Liver (tissue), 9 donors: Measurements from ENCODE around the gene ELAVL3. TPM values are rescaled to one million over a fixed set of nuclear protein-coding genes. Genes with fewer than 3 reads are reported as not detected.

ENCODE experiments used
- DNase-seq: peaks from one replicate; pipeline ENCODE4 v3.0.0-alpha.2; 2017; ENCODE audit warnings: low spot score
- H3K27ac ChIP-seq, 2 donors: one replicate each; pipeline ENCODE4 v1.7.0; 2013; ENCODE audit warnings: inconsistent platforms in 2 of 2, low read length in 2 of 2, control low read depth in 1 of 2, low read depth in 1 of 2, mild to moderate bottlenecking in 1 of 2
- H3K27me3 ChIP-seq, 4 donors: one replicate each; pipeline versions ENCODE4 v1.6.1 to v1.7.0; 2013; ENCODE audit warnings: low read length in 3 of 4, inconsistent platforms in 1 of 4, mild to moderate bottlenecking in 1 of 4, moderate library complexity in 1 of 4; ENCODE audit not compliant: control insufficient read depth in 4 of 4, insufficient read depth in 4 of 4
- H3K36me3 ChIP-seq, 4 donors: one replicate each; pipeline versions ENCODE4 v1.6.1 to v1.7.0; 2013; ENCODE audit warnings: low read length in 3 of 4, mild to moderate bottlenecking in 3 of 4, low read depth in 1 of 4, moderate library complexity in 1 of 4; ENCODE audit not compliant: control insufficient read depth in 4 of 4, insufficient read depth in 3 of 4
- H3K4me1 ChIP-seq, 4 donors: one replicate each; pipeline versions ENCODE4 v1.6.1 to v1.7.0; 2013; ENCODE audit warnings: low read length in 3 of 4, mild to moderate bottlenecking in 3 of 4, moderate library complexity in 1 of 4; ENCODE audit not compliant: control insufficient read depth in 4 of 4, insufficient read depth in 4 of 4
- H3K4me3 ChIP-seq, 3 donors: one replicate each; pipeline versions ENCODE4 v1.6.1 to v1.7.0; 2013; ENCODE audit warnings: low read length in 3 of 3, control low read depth in 1 of 3, low read depth in 1 of 3, mild to moderate bottlenecking in 1 of 3
- H3K9ac ChIP-seq, 2 donors: one replicate each; pipeline ENCODE4 v1.7.0; 2013; ENCODE audit warnings: low read length in 2 of 2, mild to moderate bottlenecking in 2 of 2, moderate library complexity in 2 of 2, control low read depth in 1 of 2, low read depth in 1 of 2
- H3K9me3 ChIP-seq, 4 donors: one replicate each; pipeline versions ENCODE4 v1.6.1 to v1.7.0; 2013; ENCODE audit warnings: low read length in 3 of 4; ENCODE audit not compliant: control insufficient read depth in 4 of 4
- EGR1 ChIP-seq, 2 donors: IDR thresholded peaks; 2 replicates each; pipeline ENCODE4 v1.6.1; 2016 to 2018; ENCODE audit warnings: antibody characterized with exemption in 2 of 2, low read depth in 2 of 2
- FOXA1 ChIP-seq: IDR thresholded peaks from 2 replicates; pipeline ENCODE4 v1.6.1; 2016; ENCODE audit warnings: antibody characterized with exemption
- FOXA2 ChIP-seq: IDR thresholded peaks from 2 replicates; pipeline ENCODE4 v1.6.1; 2016; ENCODE audit warnings: antibody characterized with exemption
- GABPA ChIP-seq, 2 donors: IDR thresholded peaks in 1 of 2; conservative IDR thresholded peaks in 1 of 2; 2 replicates each; pipeline ENCODE4 v1.6.1; 2016; ENCODE audit warnings: antibody characterized with exemption in 2 of 2, mild to moderate bottlenecking in 1 of 2, moderate library complexity in 1 of 2
- HNF4A ChIP-seq, 2 donors: conservative IDR thresholded peaks; 2 replicates each; pipeline ENCODE4 v1.6.1; 2016; ENCODE audit warnings: antibody characterized with exemption in 2 of 2, mild to moderate bottlenecking in 2 of 2
- HNF4G ChIP-seq: IDR thresholded peaks from 2 replicates; pipeline ENCODE4 v1.6.1; 2016; ENCODE audit warnings: antibody characterized with exemption
- JUND ChIP-seq, 2 donors: IDR thresholded peaks; 2 replicates each; pipeline ENCODE4 v1.6.1; 2016; ENCODE audit warnings: antibody characterized with exemption in 2 of 2
- NR2F2 ChIP-seq: IDR thresholded peaks from 2 replicates; pipeline ENCODE4 v1.6.1; 2016; ENCODE audit warnings: antibody characterized with exemption
- RAD21 ChIP-seq, 2 donors: IDR thresholded peaks; 2 replicates each; pipeline ENCODE4 v1.6.1; 2016; ENCODE audit warnings: antibody characterized with exemption in 2 of 2, mild to moderate bottlenecking in 2 of 2
- RXRA ChIP-seq, 2 donors: IDR thresholded peaks; 2 replicates each; pipeline ENCODE4 v1.6.1; 2017 to 2018; ENCODE audit warnings: antibody characterized with exemption in 2 of 2, mild to moderate bottlenecking in 1 of 2
- SP1 ChIP-seq: IDR thresholded peaks from 2 replicates; pipeline ENCODE4 v1.6.1; 2018; ENCODE audit warnings: antibody characterized with exemption, mild to moderate bottlenecking
- TAF1 ChIP-seq: conservative IDR thresholded peaks from 2 replicates; pipeline ENCODE4 v1.6.1; 2016; ENCODE audit warnings: antibody characterized with exemption, mild to moderate bottlenecking
- YY1 ChIP-seq: IDR thresholded peaks from 2 replicates; pipeline ENCODE4 v1.6.1; 2016; ENCODE audit warnings: antibody characterized with exemption, mild to moderate bottlenecking
- WGBS: extraction: QIAGEN DNeasy Blood & Tissue Kit; methylation state at CpG from one replicate; pipeline ENCODE4 v1.1.7; 2013; 5-methylcytosine and 5-hydroxymethylcytosine counted together
- polyA plus RNA-seq, 2 donors: library from polyadenylated mRNA; stranded (reverse) in 1 of 2; unstranded in 1 of 2; fragments of 200-250 nt in 1 of 2; fragments of >200 nt in 1 of 2; fragmentation: Nextera tagmentation in 1 of 2; extraction: Ambion mirVana in 1 of 2; gene quantifications; one replicate each; pipeline versions ENCODE4 v1.2.1 to v1.2.3, GENCODE V29; 2013 to 2015
- total RNA-seq, 2 donors: library from RNA; depleted of rRNA; stranded (reverse); fragments of >200 nt; gene quantifications; one replicate each; pipeline ENCODE4 v1.2.3, GENCODE V29; 2014
- TF ChIP-seq, protein P1 (sequence below): IDR thresholded peaks from 2 replicates; pipeline ENCODE4 v1.6.1; 2016; ENCODE audit warnings: antibody characterized with exemption
- TF ChIP-seq, protein P2 (sequence below): IDR thresholded peaks from 2 replicates; pipeline ENCODE4 v1.6.1; 2016; ENCODE audit warnings: antibody characterized with exemption
- TF ChIP-seq, protein P3 (sequence below): IDR thresholded peaks from 2 replicates; pipeline ENCODE4 v1.6.1; 2016; ENCODE audit warnings: antibody characterized with exemption, mild to moderate bottlenecking
- TF ChIP-seq, protein P4 (sequence below): fragments of 150-350 bp; IDR thresholded peaks from 2 replicates; pipeline ENCODE4 v1.5.1; 2017; ENCODE audit warnings: improper control_type of control experiment, low read depth, low read length; ENCODE audit not compliant: missing input control
- TF ChIP-seq, protein P5 (sequence below): IDR thresholded peaks from 2 replicates; pipeline ENCODE4 v1.6.1; 2016; ENCODE audit warnings: antibody characterized with exemption
- donor health status: healthy.
- donor health status: healthy.
- donor health status: healthy.
- donor health status: healthy.
- donor health status: healthy.

ELAVL3 gene
- total and polyA plus RNA-seq, 4 donors = not detected

DNA sequence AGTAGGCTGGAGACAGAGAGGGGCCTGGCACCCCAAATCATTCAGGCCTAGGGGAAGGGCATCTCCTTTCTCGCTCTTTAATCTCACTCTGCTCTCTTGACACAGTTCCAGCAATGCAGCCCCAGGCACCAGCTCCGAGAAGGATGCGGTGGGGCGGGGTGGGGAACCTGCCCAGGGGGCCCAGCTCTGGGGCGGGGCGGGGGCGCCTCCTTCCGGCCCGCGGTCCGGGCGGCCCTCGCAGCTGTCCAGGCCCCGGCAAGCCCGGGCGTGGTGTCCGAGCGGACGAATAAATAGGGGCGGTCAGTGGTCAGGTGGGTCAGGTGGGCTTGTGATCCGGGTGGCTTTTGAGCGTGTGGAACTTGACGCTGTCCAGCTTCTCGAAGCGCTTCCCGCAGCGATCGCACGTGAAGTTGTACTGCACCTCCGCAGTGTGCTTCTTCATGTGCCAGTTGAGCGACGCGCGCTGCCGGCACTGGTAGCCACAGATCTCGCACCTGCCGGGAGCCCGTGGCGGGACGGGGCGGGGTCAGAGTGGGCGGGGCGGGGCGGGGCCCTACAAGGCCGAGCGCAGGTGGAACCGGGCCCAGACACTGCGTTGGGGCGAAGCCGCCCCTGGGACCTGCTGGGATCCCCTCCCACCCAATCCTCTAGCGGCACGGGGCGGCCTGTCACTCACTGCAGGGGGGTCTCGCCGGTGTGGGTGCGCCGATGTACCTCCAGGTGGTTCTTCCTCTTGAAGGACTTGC lies 2.7 kb upstream of the ELAVL3 start:
- 85% methylated on average over 57 of the region's 57 CpGs for WGBS

More for the DNA sequence above, 2.7 kb upstream of the ELAVL3 start:
- H3K27ac ChIP-seq = no peak overlapping the region
- peaks cover 0 to 3% (median 0%) of the 10 kb centered on the region in 4 donors for H3K27me3 ChIP-seq
- peaks cover 0 to 5% (median 0%) of the 10 kb centered on the region in 4 donors for H3K36me3 ChIP-seq
- no peak overlapping the region for H3K4me3 ChIP-seq
- TF ChIP-seq SP1 (no peak), FOXA1 (no peak), FOXA2 (no peak), NR2F2 (no peak), HNF4G (no peak), JUND (IDR thresholded peaks at IDR 0.05) (no peak), YY1 (no peak), HNF4A (conservative IDR thresholded peaks at IDR 0.05) (no peak), RAD21 (IDR thresholded peaks at IDR 0.05) (no peak), RXRA (IDR thresholded peaks at IDR 0.05) (no peak), GABPA (IDR thresholded peaks at IDR 0.05 in 1 of 2, conservative IDR thresholded peaks at IDR 0.05 in 1 of 2) (no peak), EGR1 (IDR thresholded peaks at IDR 0.05; ENCODE audit: low read depth in 2 of 2) (no peak), TAF1 (no peak)
- TF ChIP-seq, protein P1, sequence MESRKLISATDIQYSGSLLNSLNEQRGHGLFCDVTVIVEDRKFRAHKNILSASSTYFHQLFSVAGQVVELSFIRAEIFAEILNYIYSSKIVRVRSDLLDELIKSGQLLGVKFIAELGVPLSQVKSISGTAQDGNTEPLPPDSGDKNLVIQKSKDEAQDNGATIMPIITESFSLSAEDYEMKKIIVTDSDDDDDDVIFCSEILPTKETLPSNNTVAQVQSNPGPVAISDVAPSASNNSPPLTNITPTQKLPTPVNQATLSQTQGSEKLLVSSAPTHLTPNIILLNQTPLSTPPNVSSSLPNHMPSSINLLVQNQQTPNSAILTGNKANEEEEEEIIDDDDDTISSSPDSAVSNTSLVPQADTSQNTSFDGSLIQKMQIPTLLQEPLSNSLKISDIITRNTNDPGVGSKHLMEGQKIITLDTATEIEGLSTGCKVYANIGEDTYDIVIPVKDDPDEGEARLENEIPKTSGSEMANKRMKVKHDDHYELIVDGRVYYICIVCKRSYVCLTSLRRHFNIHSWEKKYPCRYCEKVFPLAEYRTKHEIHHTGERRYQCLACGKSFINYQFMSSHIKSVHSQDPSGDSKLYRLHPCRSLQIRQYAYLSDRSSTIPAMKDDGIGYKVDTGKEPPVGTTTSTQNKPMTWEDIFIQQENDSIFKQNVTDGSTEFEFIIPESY = no peak
- TF ChIP-seq, protein P2, sequence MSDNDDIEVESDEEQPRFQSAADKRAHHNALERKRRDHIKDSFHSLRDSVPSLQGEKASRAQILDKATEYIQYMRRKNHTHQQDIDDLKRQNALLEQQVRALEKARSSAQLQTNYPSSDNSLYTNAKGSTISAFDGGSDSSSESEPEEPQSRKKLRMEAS = no peak
- TF ChIP-seq, protein P3, sequence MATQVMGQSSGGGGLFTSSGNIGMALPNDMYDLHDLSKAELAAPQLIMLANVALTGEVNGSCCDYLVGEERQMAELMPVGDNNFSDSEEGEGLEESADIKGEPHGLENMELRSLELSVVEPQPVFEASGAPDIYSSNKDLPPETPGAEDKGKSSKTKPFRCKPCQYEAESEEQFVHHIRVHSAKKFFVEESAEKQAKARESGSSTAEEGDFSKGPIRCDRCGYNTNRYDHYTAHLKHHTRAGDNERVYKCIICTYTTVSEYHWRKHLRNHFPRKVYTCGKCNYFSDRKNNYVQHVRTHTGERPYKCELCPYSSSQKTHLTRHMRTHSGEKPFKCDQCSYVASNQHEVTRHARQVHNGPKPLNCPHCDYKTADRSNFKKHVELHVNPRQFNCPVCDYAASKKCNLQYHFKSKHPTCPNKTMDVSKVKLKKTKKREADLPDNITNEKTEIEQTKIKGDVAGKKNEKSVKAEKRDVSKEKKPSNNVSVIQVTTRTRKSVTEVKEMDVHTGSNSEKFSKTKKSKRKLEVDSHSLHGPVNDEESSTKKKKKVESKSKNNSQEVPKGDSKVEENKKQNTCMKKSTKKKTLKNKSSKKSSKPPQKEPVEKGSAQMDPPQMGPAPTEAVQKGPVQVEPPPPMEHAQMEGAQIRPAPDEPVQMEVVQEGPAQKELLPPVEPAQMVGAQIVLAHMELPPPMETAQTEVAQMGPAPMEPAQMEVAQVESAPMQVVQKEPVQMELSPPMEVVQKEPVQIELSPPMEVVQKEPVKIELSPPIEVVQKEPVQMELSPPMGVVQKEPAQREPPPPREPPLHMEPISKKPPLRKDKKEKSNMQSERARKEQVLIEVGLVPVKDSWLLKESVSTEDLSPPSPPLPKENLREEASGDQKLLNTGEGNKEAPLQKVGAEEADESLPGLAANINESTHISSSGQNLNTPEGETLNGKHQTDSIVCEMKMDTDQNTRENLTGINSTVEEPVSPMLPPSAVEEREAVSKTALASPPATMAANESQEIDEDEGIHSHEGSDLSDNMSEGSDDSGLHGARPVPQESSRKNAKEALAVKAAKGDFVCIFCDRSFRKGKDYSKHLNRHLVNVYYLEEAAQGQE = no peak
- TF ChIP-seq, protein P4, sequence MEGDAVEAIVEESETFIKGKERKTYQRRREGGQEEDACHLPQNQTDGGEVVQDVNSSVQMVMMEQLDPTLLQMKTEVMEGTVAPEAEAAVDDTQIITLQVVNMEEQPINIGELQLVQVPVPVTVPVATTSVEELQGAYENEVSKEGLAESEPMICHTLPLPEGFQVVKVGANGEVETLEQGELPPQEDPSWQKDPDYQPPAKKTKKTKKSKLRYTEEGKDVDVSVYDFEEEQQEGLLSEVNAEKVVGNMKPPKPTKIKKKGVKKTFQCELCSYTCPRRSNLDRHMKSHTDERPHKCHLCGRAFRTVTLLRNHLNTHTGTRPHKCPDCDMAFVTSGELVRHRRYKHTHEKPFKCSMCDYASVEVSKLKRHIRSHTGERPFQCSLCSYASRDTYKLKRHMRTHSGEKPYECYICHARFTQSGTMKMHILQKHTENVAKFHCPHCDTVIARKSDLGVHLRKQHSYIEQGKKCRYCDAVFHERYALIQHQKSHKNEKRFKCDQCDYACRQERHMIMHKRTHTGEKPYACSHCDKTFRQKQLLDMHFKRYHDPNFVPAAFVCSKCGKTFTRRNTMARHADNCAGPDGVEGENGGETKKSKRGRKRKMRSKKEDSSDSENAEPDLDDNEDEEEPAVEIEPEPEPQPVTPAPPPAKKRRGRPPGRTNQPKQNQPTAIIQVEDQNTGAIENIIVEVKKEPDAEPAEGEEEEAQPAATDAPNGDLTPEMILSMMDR = no peak
- TF ChIP-seq, protein P5, sequence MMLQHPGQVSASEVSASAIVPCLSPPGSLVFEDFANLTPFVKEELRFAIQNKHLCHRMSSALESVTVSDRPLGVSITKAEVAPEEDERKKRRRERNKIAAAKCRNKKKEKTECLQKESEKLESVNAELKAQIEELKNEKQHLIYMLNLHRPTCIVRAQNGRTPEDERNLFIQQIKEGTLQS = no peak
- no peaks in the 10 kb centered on the region for H3K9me3 ChIP-seq
- no peak overlapping the region for H3K9ac ChIP-seq
- no peak for DNase-seq
- H3K4me1 ChIP-seq = peaks cover 14 to 25% (median 17%) of the 10 kb centered on the region in 4 donors
